NT2/D1 (cell line): ENCODE results near the gene HRH1.
"Not testable (repeated sequence)": the region's sequence is repeated elsewhere in the genome, so short reads cannot be mapped to it uniquely, and the experiment has no call there.

ENCODE experiments used
- DNase-seq: peaks from one replicate; pipeline ENCODE4 v3.0.0-alpha.2; 2011; ENCODE audit warnings: low read depth, low spot score
- H3K27me3 ChIP-seq: 2 replicates; pipeline ENCODE4 v1.6.0; 2011; ENCODE audit warnings: mild to moderate bottlenecking; ENCODE audit not compliant: insufficient read length, insufficient read depth
- H3K36me3 ChIP-seq: 2 replicates; pipeline ENCODE4 v1.6.1; 2011; ENCODE audit warnings: mild to moderate bottlenecking, low read length, mixed read lengths; ENCODE audit not compliant: insufficient read depth, insufficient read length
- H3K4me1 ChIP-seq: 2 replicates; pipeline ENCODE4 v1.5.1; 2011; ENCODE audit not compliant: insufficient read depth, insufficient read length
- H3K4me3 ChIP-seq: 2 replicates; pipeline ENCODE4 v1.5.1; 2011; ENCODE audit warnings: low read depth; ENCODE audit not compliant: insufficient read length
- H3K9ac ChIP-seq: 2 replicates; pipeline ENCODE4 v1.6.0; 2011; ENCODE audit warnings: low read depth; ENCODE audit not compliant: insufficient read length
- H3K9me3 ChIP-seq: 2 replicates; pipeline ENCODE4 v1.5.1; 2011; ENCODE audit warnings: mild to moderate bottlenecking, low read length; ENCODE audit not compliant: insufficient read depth
- SUZ12 ChIP-seq: IDR thresholded peaks from 2 replicates; pipeline ENCODE4 v1.6.1; 2011; ENCODE audit not compliant: insufficient read length, insufficient read depth; ENCODE audit errors: extremely low read depth
- YY1 ChIP-seq: IDR thresholded peaks from 2 replicates; pipeline ENCODE4 v1.6.1; 2011; ENCODE audit not compliant: insufficient read length, insufficient read depth
- ZNF274 ChIP-seq: IDR thresholded peaks from 2 replicates; pipeline ENCODE4 v1.6.1; 2011; ENCODE audit warnings: mild to moderate bottlenecking, low read depth, low read length

The HRH1 gene

DNA sequence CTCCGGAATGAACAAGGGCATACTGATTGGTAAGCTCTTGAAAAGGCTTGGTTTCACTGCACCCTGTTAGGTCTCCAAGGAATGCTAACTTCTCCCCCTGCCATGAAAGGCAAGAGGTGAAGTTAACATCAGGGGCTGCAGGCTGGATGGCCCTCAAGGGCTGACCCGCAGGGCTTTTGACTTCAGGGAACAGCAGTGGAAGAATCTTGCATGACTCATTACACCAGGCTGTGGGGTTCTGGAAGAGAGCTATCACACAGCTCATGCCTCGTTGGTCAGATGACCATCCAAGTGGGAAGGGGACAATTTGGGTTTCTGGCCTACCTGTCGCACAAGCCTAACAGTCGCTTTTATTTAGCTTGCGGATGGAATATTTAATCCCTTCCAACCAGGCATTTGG, 94.3 kb downstream of the HRH1 start:
- no peak for DNase-seq
- H3K9ac ChIP-seq: no peak overlapping the region

DNA sequence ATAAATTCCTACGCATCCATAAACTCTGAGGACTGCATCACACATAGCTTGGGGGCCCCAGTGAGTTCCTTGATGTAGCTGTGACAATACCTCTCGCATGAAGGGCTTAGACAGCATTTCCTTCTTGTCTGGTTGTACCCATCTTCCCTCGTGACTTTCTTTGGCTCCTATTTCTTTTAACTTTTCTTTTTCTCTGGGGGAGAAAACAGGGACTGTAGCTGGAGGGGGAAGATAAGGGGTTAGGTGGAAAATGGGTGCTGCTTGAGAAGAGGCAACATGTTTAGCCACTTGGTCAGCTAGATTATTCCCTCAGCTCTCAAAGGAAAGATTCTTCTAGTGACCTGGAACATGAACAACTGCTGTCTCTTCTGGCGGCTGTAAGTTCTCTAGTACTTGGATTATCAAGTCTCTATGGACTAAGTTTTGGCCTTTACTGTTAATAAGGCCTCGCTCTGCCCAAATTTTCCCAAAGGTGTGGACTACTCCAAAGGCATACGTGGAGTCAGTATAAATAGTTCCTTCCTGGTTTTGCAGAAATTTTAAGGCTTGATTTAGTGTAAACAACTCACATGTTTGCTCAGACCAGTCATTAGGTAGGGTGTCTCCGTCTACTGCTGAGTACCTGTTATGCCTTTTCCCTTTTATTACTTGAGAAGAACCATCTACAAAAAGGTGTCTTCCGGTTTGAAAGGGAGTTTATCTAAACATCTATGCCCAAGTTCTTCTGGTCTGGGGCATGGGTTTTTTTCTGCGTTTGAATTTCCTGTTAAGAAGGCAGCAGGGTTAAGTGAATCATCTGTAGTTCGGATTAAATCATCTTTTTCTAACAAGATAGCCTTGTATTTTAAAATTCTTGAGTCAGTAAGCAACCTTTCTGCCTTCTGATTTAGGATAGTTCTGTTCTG, 96.9 kb downstream of the HRH1 start:
- no peak for DNase-seq
- Histone ChIP-seq H3K27me3 (no peaks in the 10 kb centered on the region), H3K4me3 (no peak overlapping the region)

More for the DNA sequence above, 94.3 kb downstream of the HRH1 start:
- H3K27me3 ChIP-seq: no peaks in the 10 kb centered on the region
- no peak for TF ChIP-seq SUZ12
- no peak for TF ChIP-seq YY1
- TF ChIP-seq ZNF274: no peak
- H3K4me3 ChIP-seq: no peak overlapping the region
- H3K9me3 ChIP-seq: no peaks in the 10 kb centered on the region
- no peaks in the 10 kb centered on the region for H3K4me1 ChIP-seq
- no peaks in the 10 kb centered on the region for H3K36me3 ChIP-seq

DNA sequence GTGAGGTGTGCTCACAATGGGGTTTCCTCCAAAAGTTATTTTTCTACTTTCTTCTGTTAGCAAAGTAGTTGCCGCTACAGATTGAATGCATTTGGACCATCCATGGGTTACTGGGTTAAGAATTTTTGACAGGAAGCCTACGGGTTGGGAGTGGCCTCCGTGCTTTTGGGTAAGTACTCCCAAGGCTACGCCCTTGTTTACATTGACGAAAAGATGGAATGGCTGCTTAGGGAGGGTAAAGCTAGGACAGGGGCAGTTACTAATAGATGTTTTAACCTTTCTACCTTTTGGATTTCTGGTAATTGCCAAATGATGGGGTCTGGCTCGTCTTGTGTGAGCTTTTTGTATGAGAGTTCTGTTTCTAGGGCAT, 97.5 kb downstream of the HRH1 start:
- no peak for DNase-seq
- H3K27me3 ChIP-seq: no peaks in the 10 kb centered on the region
- no peak overlapping the region for H3K4me3 ChIP-seq
- peaks cover 10% of the 10 kb centered on the region for H3K9me3 ChIP-seq
- no peaks in the 10 kb centered on the region for H3K4me1 ChIP-seq
- H3K36me3 ChIP-seq: no peaks in the 10 kb centered on the region
- no peak overlapping the region for H3K9ac ChIP-seq
- TF ChIP-seq SUZ12 (no peak), ZNF274 (no peak), YY1 (no peak)

More for the DNA sequence above, 96.9 kb downstream of the HRH1 start:
- Histone ChIP-seq H3K9ac (no peak overlapping the region), H3K36me3 (no peaks in the 10 kb centered on the region), H3K4me1 (no peaks in the 10 kb centered on the region), H3K9me3 (peaks cover 10% of the 10 kb centered on the region)
- no peak for TF ChIP-seq SUZ12
- TF ChIP-seq YY1: no peak
- TF ChIP-seq ZNF274: no peak

DNA sequence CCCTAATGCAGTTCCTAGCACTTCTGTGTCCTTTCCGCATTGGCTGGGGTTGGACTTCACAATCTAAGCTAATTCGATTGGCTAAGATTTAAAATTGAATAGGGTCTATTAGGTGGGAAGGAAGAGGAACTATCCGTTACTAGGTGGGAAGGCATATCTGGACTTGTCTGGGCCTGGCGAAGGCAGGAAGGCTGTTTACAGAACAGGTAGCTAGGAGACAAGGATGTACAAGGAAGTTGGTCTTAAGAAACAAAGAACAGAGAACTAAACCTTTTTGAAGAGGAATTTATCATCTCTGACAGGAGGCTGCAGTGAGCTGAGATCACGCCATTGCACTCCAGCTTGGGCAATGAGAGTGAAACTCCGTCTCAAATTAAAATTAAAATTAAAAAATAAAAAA, 100.6 kb downstream of the HRH1 start:
- Histone ChIP-seq H3K9ac (no peak overlapping the region), H3K27me3 (no peaks in the 10 kb centered on the region), H3K36me3 (no peaks in the 10 kb centered on the region), H3K4me3 (no peak overlapping the region), H3K4me1 (no peaks in the 10 kb centered on the region), H3K9me3 (peaks cover 10% of the 10 kb centered on the region)
- TF ChIP-seq ZNF274 (no peak), SUZ12 (no peak)
- no peak for DNase-seq

DNA sequence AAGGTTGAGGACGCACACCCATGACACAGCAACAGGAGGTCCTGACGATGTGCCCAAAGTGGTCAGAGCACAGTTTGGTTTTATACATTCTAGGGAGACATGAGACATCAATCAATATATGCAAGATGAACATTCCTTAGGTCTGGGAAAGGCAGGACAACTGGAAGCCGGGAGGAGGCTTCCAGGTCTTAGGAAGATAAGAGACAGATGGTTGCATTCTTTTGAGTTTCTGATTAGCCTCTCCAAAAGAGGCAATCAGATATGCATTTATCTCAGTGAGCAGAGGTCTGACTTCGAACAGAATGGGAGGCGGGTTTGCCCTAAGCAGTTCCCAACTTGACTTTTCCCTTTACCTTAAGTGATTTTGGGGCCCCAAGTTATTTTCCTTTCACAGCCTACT, 101.2 kb downstream of the HRH1 start:
- H3K4me1 ChIP-seq, H3K36me3 ChIP-seq, H3K4me3 ChIP-seq, DNase-seq, H3K9ac ChIP-seq, H3K27me3 ChIP-seq: not testable (repeated sequence)
- H3K9me3 ChIP-seq: peaks cover 10% of the 10 kb centered on the region

DNA sequence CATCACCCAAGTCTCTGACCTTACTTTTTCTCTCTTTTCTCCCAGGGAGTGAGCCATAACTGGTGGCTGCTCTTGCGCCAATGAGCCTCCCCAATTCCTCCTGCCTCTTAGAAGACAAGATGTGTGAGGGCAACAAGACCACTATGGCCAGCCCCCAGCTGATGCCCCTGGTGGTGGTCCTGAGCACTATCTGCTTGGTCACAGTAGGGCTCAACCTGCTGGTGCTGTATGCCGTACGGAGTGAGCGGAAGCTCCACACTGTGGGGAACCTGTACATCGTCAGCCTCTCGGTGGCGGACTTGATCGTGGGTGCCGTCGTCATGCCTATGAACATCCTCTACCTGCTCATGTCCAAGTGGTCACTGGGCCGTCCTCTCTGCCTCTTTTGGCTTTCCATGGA, 104.7 kb downstream of the HRH1 start:
- TF ChIP-seq ZNF274 (no peak), SUZ12 (no peak), YY1 (no peak)
- H3K9ac ChIP-seq: no peak overlapping the region
- H3K9me3 ChIP-seq: peaks cover 10% of the 10 kb centered on the region
- no peak for DNase-seq
- no peak overlapping the region for H3K4me3 ChIP-seq
- no peaks in the 10 kb centered on the region for H3K4me1 ChIP-seq
- no peaks in the 10 kb centered on the region for H3K27me3 ChIP-seq
- H3K36me3 ChIP-seq: no peaks in the 10 kb centered on the region

DNA sequence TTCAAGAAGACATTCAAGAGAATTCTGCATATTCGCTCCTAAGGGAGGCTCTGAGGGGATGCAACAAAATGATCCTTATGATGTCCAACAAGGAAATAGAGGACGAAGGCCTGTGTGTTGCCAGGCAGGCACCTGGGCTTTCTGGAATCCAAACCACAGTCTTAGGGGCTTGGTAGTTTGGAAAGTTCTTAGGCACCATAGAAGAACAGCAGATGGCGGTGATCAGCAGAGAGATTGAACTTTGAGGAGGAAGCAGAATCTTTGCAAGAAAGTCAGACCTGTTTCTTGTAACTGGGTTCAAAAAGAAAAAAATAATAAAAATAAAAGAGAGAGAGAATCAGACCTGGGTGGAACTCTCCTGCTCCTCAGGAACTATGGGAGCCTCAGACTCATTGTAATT, 106.2 kb downstream of the HRH1 start:
- no peaks in the 10 kb centered on the region for H3K27me3 ChIP-seq
- DNase-seq: no peak
- H3K9me3 ChIP-seq: no peaks in the 10 kb centered on the region
- no peaks in the 10 kb centered on the region for H3K36me3 ChIP-seq
- no peak overlapping the region for H3K9ac ChIP-seq
- no peaks in the 10 kb centered on the region for H3K4me1 ChIP-seq
- H3K4me3 ChIP-seq: no peak overlapping the region
- no peak for TF ChIP-seq YY1
- no peak for TF ChIP-seq SUZ12
- no peak for TF ChIP-seq ZNF274
